Ishikawa (cell line): ENCODE data around the gene CELF2.

Experiments
- CEBPB ChIP-seq: IDR thresholded peaks from 2 replicates; pipeline ENCODE4 v1.6.1; 2012
- CREB1 ChIP-seq: IDR thresholded peaks from 2 replicates; pipeline ENCODE4 v1.6.1; 2012; ENCODE audit warnings: low read depth
- EGR1 ChIP-seq: IDR thresholded peaks from 2 replicates; pipeline ENCODE4 v1.6.1; 2012
- EP300 ChIP-seq: IDR thresholded peaks from 2 replicates; pipeline ENCODE4 v1.6.1; 2012; ENCODE audit warnings: borderline replicate concordance
- FOXM1 ChIP-seq: IDR thresholded peaks from 2 replicates; pipeline ENCODE4 v1.6.1; 2012; ENCODE audit warnings: low read depth, borderline replicate concordance
- NFIC ChIP-seq: IDR thresholded peaks from 2 replicates; pipeline ENCODE4 v1.6.1; 2012
- RAD21 ChIP-seq: IDR thresholded peaks from 2 replicates; pipeline ENCODE4 v1.6.1; 2012; ENCODE audit warnings: low read depth
- TAF1 ChIP-seq: IDR thresholded peaks from 2 replicates; pipeline ENCODE4 v1.6.1; 2012; ENCODE audit warnings: low read depth, mild to moderate bottlenecking
- TCF12 ChIP-seq: IDR thresholded peaks from 2 replicates; pipeline ENCODE4 v1.6.1; 2012; ENCODE audit warnings: low read depth
- TEAD4 ChIP-seq: IDR thresholded peaks from 2 replicates; pipeline ENCODE4 v1.6.1; 2012
- YY1 ChIP-seq: IDR thresholded peaks from 2 replicates; pipeline ENCODE4 v1.6.1; 2012; ENCODE audit warnings: low read depth
- ZBTB7A ChIP-seq: IDR thresholded peaks from 2 replicates; pipeline ENCODE4 v1.6.1; 2012; ENCODE audit warnings: low read depth
- TF ChIP-seq, protein P1 (sequence below): IDR thresholded peaks from 2 replicates; pipeline ENCODE4 v1.6.1; 2012
- TF ChIP-seq, protein P2 (sequence below): IDR thresholded peaks from 2 replicates; pipeline ENCODE4 v1.6.1; 2012; ENCODE audit warnings: low read depth, mild to moderate bottlenecking
- TF ChIP-seq, protein P3 (sequence below): IDR thresholded peaks from 2 replicates; pipeline ENCODE4 v1.6.1; 2012

CELF2 gene

DNA sequence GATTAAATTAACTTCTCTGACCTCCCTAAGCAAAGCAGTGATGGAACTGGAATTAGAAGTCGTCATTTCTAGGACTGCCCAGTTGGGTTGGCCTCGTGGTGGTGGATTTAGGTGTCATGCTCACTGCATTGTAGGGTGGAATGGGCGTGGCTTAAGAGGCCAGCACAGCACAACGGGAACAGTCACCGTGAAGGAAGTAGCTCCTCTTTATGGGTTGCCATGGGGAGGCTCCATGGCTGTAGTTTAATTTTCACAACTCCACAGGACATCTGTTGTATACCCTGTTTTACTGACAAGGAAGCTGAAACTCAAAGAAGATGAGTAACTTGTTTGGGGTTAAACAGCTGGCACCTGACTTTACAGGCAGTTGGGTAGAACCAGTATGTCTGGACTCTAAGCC is 208.3 kb downstream of the CELF2 start:
- no peak for TF ChIP-seq YY1
- TF ChIP-seq, protein P1, sequence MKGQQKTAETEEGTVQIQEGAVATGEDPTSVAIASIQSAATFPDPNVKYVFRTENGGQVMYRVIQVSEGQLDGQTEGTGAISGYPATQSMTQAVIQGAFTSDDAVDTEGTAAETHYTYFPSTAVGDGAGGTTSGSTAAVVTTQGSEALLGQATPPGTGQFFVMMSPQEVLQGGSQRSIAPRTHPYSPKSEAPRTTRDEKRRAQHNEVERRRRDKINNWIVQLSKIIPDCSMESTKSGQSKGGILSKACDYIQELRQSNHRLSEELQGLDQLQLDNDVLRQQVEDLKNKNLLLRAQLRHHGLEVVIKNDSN, result no peak
- no peak for TF ChIP-seq RAD21
- TF ChIP-seq, protein P2, sequence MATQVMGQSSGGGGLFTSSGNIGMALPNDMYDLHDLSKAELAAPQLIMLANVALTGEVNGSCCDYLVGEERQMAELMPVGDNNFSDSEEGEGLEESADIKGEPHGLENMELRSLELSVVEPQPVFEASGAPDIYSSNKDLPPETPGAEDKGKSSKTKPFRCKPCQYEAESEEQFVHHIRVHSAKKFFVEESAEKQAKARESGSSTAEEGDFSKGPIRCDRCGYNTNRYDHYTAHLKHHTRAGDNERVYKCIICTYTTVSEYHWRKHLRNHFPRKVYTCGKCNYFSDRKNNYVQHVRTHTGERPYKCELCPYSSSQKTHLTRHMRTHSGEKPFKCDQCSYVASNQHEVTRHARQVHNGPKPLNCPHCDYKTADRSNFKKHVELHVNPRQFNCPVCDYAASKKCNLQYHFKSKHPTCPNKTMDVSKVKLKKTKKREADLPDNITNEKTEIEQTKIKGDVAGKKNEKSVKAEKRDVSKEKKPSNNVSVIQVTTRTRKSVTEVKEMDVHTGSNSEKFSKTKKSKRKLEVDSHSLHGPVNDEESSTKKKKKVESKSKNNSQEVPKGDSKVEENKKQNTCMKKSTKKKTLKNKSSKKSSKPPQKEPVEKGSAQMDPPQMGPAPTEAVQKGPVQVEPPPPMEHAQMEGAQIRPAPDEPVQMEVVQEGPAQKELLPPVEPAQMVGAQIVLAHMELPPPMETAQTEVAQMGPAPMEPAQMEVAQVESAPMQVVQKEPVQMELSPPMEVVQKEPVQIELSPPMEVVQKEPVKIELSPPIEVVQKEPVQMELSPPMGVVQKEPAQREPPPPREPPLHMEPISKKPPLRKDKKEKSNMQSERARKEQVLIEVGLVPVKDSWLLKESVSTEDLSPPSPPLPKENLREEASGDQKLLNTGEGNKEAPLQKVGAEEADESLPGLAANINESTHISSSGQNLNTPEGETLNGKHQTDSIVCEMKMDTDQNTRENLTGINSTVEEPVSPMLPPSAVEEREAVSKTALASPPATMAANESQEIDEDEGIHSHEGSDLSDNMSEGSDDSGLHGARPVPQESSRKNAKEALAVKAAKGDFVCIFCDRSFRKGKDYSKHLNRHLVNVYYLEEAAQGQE, result no peak
- TF ChIP-seq CREB1, result no peak
- no peak for TF ChIP-seq CEBPB
- TF ChIP-seq TAF1, result no peak
- TF ChIP-seq, protein P3, sequence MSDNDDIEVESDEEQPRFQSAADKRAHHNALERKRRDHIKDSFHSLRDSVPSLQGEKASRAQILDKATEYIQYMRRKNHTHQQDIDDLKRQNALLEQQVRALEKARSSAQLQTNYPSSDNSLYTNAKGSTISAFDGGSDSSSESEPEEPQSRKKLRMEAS, result no peak
- no peak for TF ChIP-seq EGR1

DNA sequence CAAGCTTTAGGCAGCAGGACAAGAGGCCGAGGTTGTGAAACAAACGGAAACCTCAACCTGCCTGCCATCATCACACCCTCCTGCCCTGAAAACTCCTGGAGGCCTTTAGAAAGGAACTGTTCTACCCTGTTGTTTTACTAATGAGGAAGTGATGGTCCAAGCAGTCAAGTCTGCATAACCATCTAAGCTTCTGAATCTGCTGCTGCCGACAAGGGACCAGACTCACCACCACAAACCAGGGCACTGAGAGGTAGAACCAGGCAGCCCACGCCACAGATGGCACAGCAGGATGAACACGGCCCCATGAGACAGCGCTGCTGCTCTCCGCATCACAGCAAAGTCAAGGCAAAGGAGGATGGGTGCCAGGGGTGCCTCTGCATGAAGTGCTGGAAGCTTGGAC is 209.4 kb downstream of the CELF2 start:
- TF ChIP-seq FOXM1 (no peak), NFIC (no peak), EGR1 (no peak), YY1 (no peak)
- TF ChIP-seq, protein P1, result no peak

DNA sequence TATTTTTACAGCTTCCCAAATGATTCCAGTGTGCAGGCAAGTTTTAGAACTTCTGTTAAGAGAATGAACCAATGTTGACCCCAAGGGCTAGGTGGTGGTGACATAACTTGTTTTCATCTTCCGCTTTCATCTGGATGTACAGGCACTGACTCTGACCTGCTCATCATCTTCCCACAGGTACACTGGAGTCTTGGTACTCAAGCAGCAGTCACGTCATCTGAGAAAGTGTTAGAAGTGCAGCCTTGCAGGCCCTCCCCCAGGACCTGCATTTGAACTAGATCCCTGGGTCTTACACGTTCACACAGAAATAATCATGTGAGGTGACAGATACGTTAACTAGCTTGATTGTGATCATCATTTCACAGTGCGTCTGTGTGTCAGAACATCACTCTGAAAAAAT is 212.2 kb downstream of the CELF2 start:
- TF ChIP-seq, protein P3, result no peak
- TF ChIP-seq YY1, result no peak
- TF ChIP-seq RAD21, result no peak
- TF ChIP-seq, protein P1, result no peak
- TF ChIP-seq CEBPB, result no peak
- no peak for TF ChIP-seq ZBTB7A
- no peak for TF ChIP-seq EGR1
- no peak for TF ChIP-seq TCF12
- no peak for TF ChIP-seq NFIC
- TF ChIP-seq EP300, result no peak
- no peak for TF ChIP-seq FOXM1
- TF ChIP-seq TAF1, result no peak

DNA sequence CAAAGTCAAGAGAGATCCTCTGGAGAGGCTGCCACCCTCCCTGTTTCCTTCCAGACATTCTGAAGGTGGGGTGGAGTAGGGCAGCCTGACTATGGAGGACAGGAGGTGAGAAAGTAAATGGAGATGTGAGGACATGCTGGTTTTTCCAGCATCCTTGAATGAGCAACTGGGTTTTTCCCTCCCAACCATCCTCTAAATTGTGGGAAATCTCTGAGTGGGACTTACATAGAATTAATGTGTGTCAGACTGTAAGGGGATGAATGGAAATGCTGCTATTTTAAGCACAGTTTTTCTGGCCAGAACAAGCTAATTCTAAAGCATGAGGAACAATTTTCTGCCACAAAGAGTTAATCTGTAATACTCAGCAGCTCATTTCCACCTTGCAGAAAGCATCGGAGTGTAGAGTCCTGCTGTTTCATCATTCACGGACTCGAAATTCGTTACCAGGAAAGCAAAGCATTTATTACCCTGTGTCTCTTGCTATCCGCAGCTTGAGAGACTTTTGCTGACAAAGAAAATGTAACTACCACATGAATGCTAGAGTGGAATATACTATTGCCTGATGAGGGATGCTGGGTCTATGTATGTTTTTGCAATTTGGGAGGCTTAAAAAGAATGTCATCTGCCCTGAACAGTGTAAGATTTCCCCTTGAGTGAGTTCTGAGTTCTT is 213.0 kb downstream of the CELF2 start:
- TF ChIP-seq YY1, result no peak

DNA sequence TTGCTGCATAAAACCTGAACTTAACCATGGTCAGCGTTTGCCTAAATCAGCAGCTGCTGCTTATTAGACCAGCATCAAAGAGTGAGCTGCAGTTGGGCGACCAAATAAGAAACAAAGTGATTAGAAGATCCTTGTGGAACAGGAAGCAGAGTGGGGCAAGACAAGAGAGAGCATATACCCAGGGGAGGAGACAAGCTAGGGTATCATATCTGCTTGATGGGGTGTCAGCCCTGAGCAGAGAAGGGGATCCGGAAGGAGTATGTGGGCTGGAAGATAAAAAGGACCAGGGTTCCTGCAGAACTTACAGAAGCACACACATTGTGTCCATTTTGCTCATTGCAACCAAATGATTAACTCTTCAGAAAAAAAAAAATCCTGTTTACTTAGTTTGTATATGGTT is 213.6 kb downstream of the CELF2 start:
- TF ChIP-seq EP300 (no peak), ZBTB7A (no peak)
- TF ChIP-seq, protein P3, result no peak
- TF ChIP-seq, protein P1, result no peak

DNA sequence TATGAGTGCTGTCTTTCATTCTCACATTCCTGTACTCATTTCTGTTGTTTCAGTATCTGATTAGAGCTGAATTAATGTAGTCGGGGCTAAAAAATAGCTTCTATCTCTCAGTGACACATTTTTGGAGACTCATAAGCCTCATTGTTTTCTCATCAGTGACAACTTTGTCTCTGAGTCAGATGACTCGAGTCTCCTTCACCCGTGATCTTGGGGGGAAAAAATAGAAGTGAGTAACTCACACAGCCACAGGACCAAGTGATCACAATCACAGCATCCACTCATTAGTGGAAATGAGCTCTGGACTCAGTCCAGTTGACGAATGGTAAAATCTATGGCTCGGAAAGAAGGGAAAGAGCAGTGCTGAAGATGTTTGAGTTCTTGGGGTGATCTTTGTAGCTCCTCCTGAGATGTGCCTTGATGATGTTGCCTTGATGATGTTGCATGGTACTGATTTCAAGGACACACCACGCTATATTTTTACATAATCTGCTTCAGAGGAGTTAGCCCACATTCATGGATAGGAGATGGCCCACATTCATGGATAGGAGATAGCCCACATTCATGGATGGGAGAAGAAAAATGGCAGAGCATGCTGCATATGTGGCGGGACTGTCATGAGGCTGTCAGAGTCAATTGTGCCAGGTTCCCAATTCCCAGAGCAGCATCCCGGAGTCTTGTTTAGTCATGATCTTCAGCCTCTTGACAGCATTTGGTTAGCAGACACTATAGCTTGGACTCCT is 214.7 kb downstream of the CELF2 start:
- TF ChIP-seq EP300 (no peak), YY1 (no peak), TCF12 (no peak), FOXM1 (no peak), RAD21 (no peak), EGR1 (no peak), NFIC (no peak), ZBTB7A (no peak), TAF1 (no peak), TEAD4 (no peak), CEBPB (no peak), CREB1 (no peak)
- TF ChIP-seq, protein P2, result no peak
- TF ChIP-seq, protein P3, result no peak
- TF ChIP-seq, protein P1, result no peak
